Adrenal gland (tissue), 5 donors: ENCODE data around the gene CWC27.

Source experiments
- POLR2A ChIP-seq, 2 donors: fragments of 450-650 bp; IDR thresholded peaks; one replicate each; pipeline ENCODE4 v1.6.1; 2017; ENCODE audit warnings: antibody characterized with exemption in 2 of 2, mild to moderate bottlenecking in 2 of 2, moderate library complexity in 1 of 2
- TF ChIP-seq, protein P1 (sequence below), 6 experiments: fragments of 450-650 bp in 4 of 6; fragments of 200-600 bp in 2 of 6; sonication (generic) in 1 of 6; IDR thresholded peaks; 1 replicate in 5 of 6; 2 replicates in 1 of 6; pipeline versions ENCODE4 v1.5.1 to v1.8.0; 2016 to 2021; ENCODE audit warnings: antibody characterized with exemption in 6 of 6, mild to moderate bottlenecking in 2 of 6, moderate library complexity in 1 of 6
- donor health status: DM: no; HTN: no; CAD: no.

DNA sequence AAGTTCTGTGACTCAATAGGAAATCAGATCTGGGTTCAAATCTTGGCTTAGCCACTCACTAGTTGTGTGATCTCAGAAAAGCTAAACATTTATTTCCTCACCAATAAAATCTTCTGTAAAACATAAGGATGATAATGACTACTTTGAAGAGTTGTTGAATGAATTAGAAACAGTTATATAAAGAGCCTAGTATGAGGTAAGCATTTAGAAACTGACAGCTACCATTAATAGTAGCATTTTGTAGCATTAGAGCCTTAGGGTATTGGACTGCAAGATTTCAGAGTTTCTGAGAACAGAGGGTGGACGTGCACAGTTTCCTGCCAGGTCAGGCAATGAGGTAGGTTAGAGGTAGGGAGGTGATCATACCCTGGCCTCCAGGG is 293.2 kb downstream of the CWC27 start:
- TF ChIP-seq, protein P1, sequence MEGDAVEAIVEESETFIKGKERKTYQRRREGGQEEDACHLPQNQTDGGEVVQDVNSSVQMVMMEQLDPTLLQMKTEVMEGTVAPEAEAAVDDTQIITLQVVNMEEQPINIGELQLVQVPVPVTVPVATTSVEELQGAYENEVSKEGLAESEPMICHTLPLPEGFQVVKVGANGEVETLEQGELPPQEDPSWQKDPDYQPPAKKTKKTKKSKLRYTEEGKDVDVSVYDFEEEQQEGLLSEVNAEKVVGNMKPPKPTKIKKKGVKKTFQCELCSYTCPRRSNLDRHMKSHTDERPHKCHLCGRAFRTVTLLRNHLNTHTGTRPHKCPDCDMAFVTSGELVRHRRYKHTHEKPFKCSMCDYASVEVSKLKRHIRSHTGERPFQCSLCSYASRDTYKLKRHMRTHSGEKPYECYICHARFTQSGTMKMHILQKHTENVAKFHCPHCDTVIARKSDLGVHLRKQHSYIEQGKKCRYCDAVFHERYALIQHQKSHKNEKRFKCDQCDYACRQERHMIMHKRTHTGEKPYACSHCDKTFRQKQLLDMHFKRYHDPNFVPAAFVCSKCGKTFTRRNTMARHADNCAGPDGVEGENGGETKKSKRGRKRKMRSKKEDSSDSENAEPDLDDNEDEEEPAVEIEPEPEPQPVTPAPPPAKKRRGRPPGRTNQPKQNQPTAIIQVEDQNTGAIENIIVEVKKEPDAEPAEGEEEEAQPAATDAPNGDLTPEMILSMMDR (IDR thresholded peaks at IDR 0.05): no peak
- no peak for TF ChIP-seq POLR2A (IDR thresholded peaks at IDR 0.05)
